H1 (cell line): ENCODE data around the gene ZC3H12C.

Experiments used
- CTBP2 ChIP-seq: IDR thresholded peaks from 2 replicates; pipeline ENCODE4 v1.7.0; 2011; ENCODE audit warnings: borderline replicate concordance, mild to moderate bottlenecking, moderate library complexity, mixed read lengths, low read length; ENCODE audit not compliant: insufficient read depth, insufficient read length
- POLR2A ChIP-seq, 2 experiments: IDR thresholded peaks; 1 replicate in 1 of 2; 2 replicates in 1 of 2; pipeline ENCODE4 v1.6.1; 2011; ENCODE audit warnings: low read depth in 2 of 2, low read length in 2 of 2, mild to moderate bottlenecking in 2 of 2; ENCODE audit errors: control extremely low read depth in 1 of 2
- POLR2AphosphoS5 ChIP-seq: IDR thresholded peaks from 2 replicates; pipeline ENCODE4 v1.6.1; 2011; ENCODE audit warnings: low read depth, low read length
- RFX5 ChIP-seq: IDR thresholded peaks from 2 replicates; pipeline ENCODE4 v1.6.1; 2011; ENCODE audit warnings: low read depth, low read length, improper control_type of control experiment, borderline replicate concordance
- TF ChIP-seq, protein P1 (sequence below), 3 experiments: IDR thresholded peaks; 1 replicate in 2 of 3; 2 replicates in 1 of 3; pipeline versions ENCODE4 v1.5.1 to v1.6.1; 2011; ENCODE audit warnings: low read length in 3 of 3, mild to moderate bottlenecking in 3 of 3, inconsistent platforms in 2 of 3, low read depth in 1 of 3, moderate library complexity in 1 of 3; ENCODE audit not compliant: insufficient read depth in 1 of 3; ENCODE audit errors: control extremely low read depth in 1 of 3

DNA sequence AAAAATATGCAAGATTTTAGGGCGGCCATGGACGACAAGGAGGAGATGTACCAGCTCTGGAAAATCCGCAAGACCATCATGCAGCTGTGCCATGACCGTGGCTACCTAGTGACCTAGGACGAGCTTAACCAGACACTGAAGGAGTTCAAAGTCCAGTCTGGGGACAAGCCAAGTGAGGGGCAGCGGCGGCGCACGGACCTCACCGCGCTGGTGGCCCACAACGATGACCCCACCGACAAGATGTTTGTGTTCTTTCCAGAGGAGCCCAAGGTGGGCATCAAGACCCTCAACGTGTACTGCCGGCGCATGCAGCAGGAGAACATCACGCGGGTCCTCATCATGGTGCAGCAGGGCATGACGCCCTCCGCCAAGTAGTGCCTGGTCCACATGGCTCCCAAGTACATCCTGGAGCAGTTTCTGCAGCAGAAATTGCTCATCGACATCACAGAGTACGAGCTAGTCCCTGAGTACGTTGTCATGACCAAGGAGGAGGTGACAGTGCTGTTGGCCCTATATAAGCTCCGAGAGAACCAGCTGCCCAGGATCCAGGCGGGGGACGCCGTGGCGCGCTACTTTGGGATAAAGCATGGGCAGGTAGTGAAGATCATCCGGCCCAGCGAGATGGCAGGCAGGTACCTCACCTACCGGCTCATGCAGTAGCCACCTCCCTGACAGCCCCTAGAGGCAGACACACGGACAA is 43.5 kb upstream of the ZC3H12C start:
- TF ChIP-seq, protein P1, sequence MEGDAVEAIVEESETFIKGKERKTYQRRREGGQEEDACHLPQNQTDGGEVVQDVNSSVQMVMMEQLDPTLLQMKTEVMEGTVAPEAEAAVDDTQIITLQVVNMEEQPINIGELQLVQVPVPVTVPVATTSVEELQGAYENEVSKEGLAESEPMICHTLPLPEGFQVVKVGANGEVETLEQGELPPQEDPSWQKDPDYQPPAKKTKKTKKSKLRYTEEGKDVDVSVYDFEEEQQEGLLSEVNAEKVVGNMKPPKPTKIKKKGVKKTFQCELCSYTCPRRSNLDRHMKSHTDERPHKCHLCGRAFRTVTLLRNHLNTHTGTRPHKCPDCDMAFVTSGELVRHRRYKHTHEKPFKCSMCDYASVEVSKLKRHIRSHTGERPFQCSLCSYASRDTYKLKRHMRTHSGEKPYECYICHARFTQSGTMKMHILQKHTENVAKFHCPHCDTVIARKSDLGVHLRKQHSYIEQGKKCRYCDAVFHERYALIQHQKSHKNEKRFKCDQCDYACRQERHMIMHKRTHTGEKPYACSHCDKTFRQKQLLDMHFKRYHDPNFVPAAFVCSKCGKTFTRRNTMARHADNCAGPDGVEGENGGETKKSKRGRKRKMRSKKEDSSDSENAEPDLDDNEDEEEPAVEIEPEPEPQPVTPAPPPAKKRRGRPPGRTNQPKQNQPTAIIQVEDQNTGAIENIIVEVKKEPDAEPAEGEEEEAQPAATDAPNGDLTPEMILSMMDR (IDR thresholded peaks at IDR 0.05; ENCODE audit: control extremely low read depth in 1 of 3, insufficient read depth in 1 of 3, low read depth in 1 of 3, low read length in 3 of 3) = no peak
- TF ChIP-seq POLR2AphosphoS5 = no peak
- no peak for TF ChIP-seq CTBP2
- no peak for TF ChIP-seq POLR2A (IDR thresholded peaks at IDR 0.05; ENCODE audit: control extremely low read depth in 1 of 2, low read depth in 2 of 2, low read length in 2 of 2)
- TF ChIP-seq RFX5 = no peak
